Measurements from ENCODE around the gene RSPH4A. TPM values are rescaled to one million over a fixed set of nuclear protein-coding genes. Genes with fewer than 3 reads are reported as not detected.

Gene RSPH4A
- total RNA-seq, 1 experiment from 2014 or later = 0.04 TPM

- intact Hi-C loops (cut with micrococcal nuclease) = no loop called here
- Histone ChIP-seq H3K9ac (ENCODE audit: low read length) (no peak overlapping the region), H3K27me3 (ENCODE audit: low read length) (no peaks in the 10 kb centered on the region), H3K36me3 (ENCODE audit: low read depth, low read length) (peaks cover 8% of the 10 kb centered on the region; the same call in 1 of the 2 replicates), H3K4me3 (ENCODE audit: low read length) (no peak overlapping the region), H3K79me2 (ENCODE audit: low read length) (peaks cover 52% of the 10 kb centered on the region), H3K4me2 (ENCODE audit: low read length) (no peak overlapping the region), H2AFZ (ENCODE audit: low read length) (no peak overlapping the region), H3K9me3 (ENCODE audit: low read length) (no peaks in the 10 kb centered on the region), H3K9me2 (replicated peaks; ENCODE audit: low read length) (no peaks in the 10 kb centered on the region), H4K20me1 (ENCODE audit: low read length) (no peaks in the 10 kb centered on the region), H3K4me1 (ENCODE audit: insufficient read depth, low read length) (no peaks in the 10 kb centered on the region; the same call in 1 of the 2 replicates), H3K27ac (ENCODE audit: low read length) (no peak overlapping the region), H3F3A (ENCODE audit: low read length, unreplicated experiment) (no peaks in the 10 kb centered on the region)
- BruUV-seq (replicated peaks) = no TSS peak
- ATAC-seq (no peak), DNase-seq (no peak)
- POLR2A ChIA-PET (ENCODE audit: unreplicated experiment) = no interaction called here
- no peak for TF ChIP-seq CTCF (conservative IDR thresholded peaks at IDR 0.05; ENCODE audit: low read depth, low read length)
- CTCF ChIA-PET = no interaction called here
These were observed 36.1 kb upstream of the RSPH4A start for GRCh38 chr6:116580198-116580597.

GRCh38 chr6:116586276-116586675 is 30.0 kb upstream of the RSPH4A start:
- Histone ChIP-seq H3K4me2 (ENCODE audit: low read length) (peak overlapping the region; percentile 37; the same call in 1 of the 2 replicates), H3K27ac (ENCODE audit: low read length) (peak overlapping the region; percentile 32; the same call in 1 of the 2 replicates), H4K20me1 (ENCODE audit: low read length) (0 out of 2 replicates have a peak, but pooled peaks cover 3% of the 10 kb centered on the region), H2AFZ (ENCODE audit: low read length) (no peak overlapping the region), H3F3A (ENCODE audit: low read length, unreplicated experiment) (no peaks in the 10 kb centered on the region), H3K9ac (ENCODE audit: low read length) (no peak overlapping the region), H3K4me3 (ENCODE audit: low read length) (no peak overlapping the region), H3K79me2 (ENCODE audit: low read length) (peaks cover 16% of the 10 kb centered on the region; the same call in 1 of the 2 replicates), H3K36me3 (ENCODE audit: low read depth, low read length) (peaks cover 7% of the 10 kb centered on the region), H3K9me3 (ENCODE audit: low read length) (no peaks in the 10 kb centered on the region), H3K4me1 (ENCODE audit: insufficient read depth, low read length) (peaks cover 17% of the 10 kb centered on the region), H3K9me2 (replicated peaks; ENCODE audit: low read length) (no peaks in the 10 kb centered on the region), H3K27me3 (ENCODE audit: low read length) (no peaks in the 10 kb centered on the region)
- TF ChIP-seq EZH2phosphoT487 (IDR thresholded peaks at IDR 0.05; ENCODE audit: borderline replicate concordance, low read length) (no peak), CTCF (conservative IDR thresholded peaks at IDR 0.05; ENCODE audit: low read depth, low read length) (no peak), EZH2 (IDR thresholded peaks at IDR 0.05; ENCODE audit: low read length, unreplicated experiment) (no peak)
- peak; percentile 68 for ATAC-seq
- no TSS peak for BruUV-seq (replicated peaks)
- CTCF ChIA-PET = no interaction called here
- POLR2A ChIA-PET (ENCODE audit: unreplicated experiment) = no interaction called here
- peak; percentile 16 for DNase-seq
- intact Hi-C loops (cut with micrococcal nuclease) = no loop called here

GRCh38 chr6:116586738-116587137 is 29.5 kb upstream of the RSPH4A start:
- no peak overlapping the region for H3K4me3 ChIP-seq (ENCODE audit: low read length)
- peaks cover 12% of the 10 kb centered on the region for H3K36me3 ChIP-seq (ENCODE audit: low read depth, low read length)
- H4K20me1 ChIP-seq (ENCODE audit: low read length) = 0 out of 2 replicates have a peak, but pooled peaks cover 3% of the 10 kb centered on the region
- H3K27ac ChIP-seq (ENCODE audit: low read length) = peak overlapping the region; percentile 32; the same call in 1 of the 2 replicates
- no peaks in the 10 kb centered on the region for H3K9me2 ChIP-seq (replicated peaks; ENCODE audit: low read length)
- H3K27me3 ChIP-seq (ENCODE audit: low read length) = no peaks in the 10 kb centered on the region
- peaks cover 12% of the 10 kb centered on the region; the same call in 1 of the 2 replicates for H3K79me2 ChIP-seq (ENCODE audit: low read length)
- H3K9ac ChIP-seq (ENCODE audit: low read length) = no peak overlapping the region
- no peak overlapping the region for H2AFZ ChIP-seq (ENCODE audit: low read length)
- ChIA-PET CTCF (no interaction called here), POLR2A (ENCODE audit: unreplicated experiment) (no interaction called here)
- ATAC-seq (no peak; the same call in 1 of the 2 replicates), DNase-seq (no peak)
- H3K4me1 ChIP-seq (ENCODE audit: insufficient read depth, low read length) = peaks cover 17% of the 10 kb centered on the region
- no peaks in the 10 kb centered on the region for H3K9me3 ChIP-seq (ENCODE audit: low read length)
- no TSS peak for BruUV-seq (replicated peaks)
- intact Hi-C loops (cut with micrococcal nuclease) = no loop called here
- TF ChIP-seq EZH2 (IDR thresholded peaks at IDR 0.05; ENCODE audit: low read length, unreplicated experiment) = no peak
- TF ChIP-seq CTCF (conservative IDR thresholded peaks at IDR 0.05; ENCODE audit: low read depth, low read length) = no peak
- TF ChIP-seq EZH2phosphoT487 (IDR thresholded peaks at IDR 0.05; ENCODE audit: borderline replicate concordance, low read length) = no peak
- no peaks in the 10 kb centered on the region for H3F3A ChIP-seq (ENCODE audit: low read length, unreplicated experiment)
- H3K4me2 ChIP-seq (ENCODE audit: low read length) = peak overlapping the region; percentile 36; the same call in 1 of the 2 replicates

Measured in PC-3 (cell line).